Jurkat, Clone E6-1 (cell line): ENCODE measurements around the gene COL6A2.

Experiments used
- DNase-seq: peaks from one replicate; pipeline ENCODE4 v3.0.0-alpha.2; 2011; ENCODE audit warnings: low read depth, low spot score
- H3K4me3 ChIP-seq: 2 replicates; pipeline ENCODE4 v1.5.1; 2011; ENCODE audit warnings: mild to moderate bottlenecking, low read length, control low read depth, moderate library complexity

Gene COL6A2

GRCh38 chr21:46109313-46110221 lies 11.7 kb downstream of the COL6A2 start:
- no peak overlapping the region for H3K4me3 ChIP-seq
- no peak for DNase-seq

- DNase-seq: no peak
- no peak overlapping the region for H3K4me3 ChIP-seq
Observed at GRCh38 chr21:46110499-46111192, 12.7 kb downstream of the COL6A2 start.

- no peak for DNase-seq
- no peak overlapping the region for H3K4me3 ChIP-seq
Observed at GRCh38 chr21:46111193-46111571, 13.3 kb downstream of the COL6A2 start.

- no peak for DNase-seq
- no peak overlapping the region for H3K4me3 ChIP-seq
Observed at GRCh38 chr21:46111857-46112724, 14.2 kb downstream of the COL6A2 start.

- no peak overlapping the region for H3K4me3 ChIP-seq
- DNase-seq: no peak
Observed at GRCh38 chr21:46112725-46113215, 14.9 kb downstream of the COL6A2 start.

- no peak for DNase-seq
- no peak overlapping the region for H3K4me3 ChIP-seq
Observed at GRCh38 chr21:46113497-46114176, 15.7 kb downstream of the COL6A2 start.

GRCh38 chr21:46114963-46115362 lies 17.1 kb downstream of the COL6A2 start:
- H3K4me3 ChIP-seq: no peak overlapping the region
- DNase-seq: no peak

- DNase-seq: no peak
Observed at GRCh38 chr21:46115441-46116188, 17.7 kb downstream of the COL6A2 start.

GRCh38 chr21:46116189-46116775 lies 18.4 kb downstream of the COL6A2 start:
- DNase-seq: no peak
- no peak overlapping the region for H3K4me3 ChIP-seq

More at GRCh38 chr21:46115441-46116188, 17.7 kb downstream of the COL6A2 start:
- no peak overlapping the region for H3K4me3 ChIP-seq

- H3K4me3 ChIP-seq: no peak overlapping the region
- DNase-seq: no peak
Observed at GRCh38 chr21:46116776-46117585, 19.1 kb downstream of the COL6A2 start.

- DNase-seq: no peak
- H3K4me3 ChIP-seq: no peak overlapping the region
Observed at GRCh38 chr21:46117586-46118315, 19.8 kb downstream of the COL6A2 start.

GRCh38 chr21:46118316-46119143 lies 20.6 kb downstream of the COL6A2 start:
- no peak overlapping the region for H3K4me3 ChIP-seq

GRCh38 chr21:46119144-46119636 lies 21.3 kb downstream of the COL6A2 start:
- DNase-seq: no peak
- H3K4me3 ChIP-seq: no peak overlapping the region

More at GRCh38 chr21:46118316-46119143, 20.6 kb downstream of the COL6A2 start:
- no peak for DNase-seq

- DNase-seq: no peak
- H3K4me3 ChIP-seq: no peak overlapping the region
Observed at GRCh38 chr21:46119637-46120271, 21.8 kb downstream of the COL6A2 start.
